KOPT-K1 (cell line): ENCODE data around the gene BRCA1.

Experiments
- H3K27ac ChIP-seq: fragments of 200-600 bp; sonication (generic); 2 replicates; pipeline ENCODE4 v1.5.1; 2016; ENCODE audit warnings: antibody characterized with exemption, mild to moderate bottlenecking, low read depth, low read length; ENCODE audit not compliant: poor library complexity, severe bottlenecking
- H3K36me3 ChIP-seq: fragments of 200-600 bp; sonication (generic); 2 replicates; pipeline ENCODE4 v1.5.1; 2017; ENCODE audit warnings: antibody characterized with exemption, mild to moderate bottlenecking, low read length, moderate library complexity; ENCODE audit not compliant: insufficient read depth
- H3K9me3 ChIP-seq: fragments of 200-600 bp; sonication (generic); 2 replicates; pipeline ENCODE4 v1.5.1; 2017; ENCODE audit warnings: antibody characterized with exemption, low read length, mild to moderate bottlenecking; ENCODE audit not compliant: insufficient read depth, poor library complexity, severe bottlenecking

Gene BRCA1

DNA sequence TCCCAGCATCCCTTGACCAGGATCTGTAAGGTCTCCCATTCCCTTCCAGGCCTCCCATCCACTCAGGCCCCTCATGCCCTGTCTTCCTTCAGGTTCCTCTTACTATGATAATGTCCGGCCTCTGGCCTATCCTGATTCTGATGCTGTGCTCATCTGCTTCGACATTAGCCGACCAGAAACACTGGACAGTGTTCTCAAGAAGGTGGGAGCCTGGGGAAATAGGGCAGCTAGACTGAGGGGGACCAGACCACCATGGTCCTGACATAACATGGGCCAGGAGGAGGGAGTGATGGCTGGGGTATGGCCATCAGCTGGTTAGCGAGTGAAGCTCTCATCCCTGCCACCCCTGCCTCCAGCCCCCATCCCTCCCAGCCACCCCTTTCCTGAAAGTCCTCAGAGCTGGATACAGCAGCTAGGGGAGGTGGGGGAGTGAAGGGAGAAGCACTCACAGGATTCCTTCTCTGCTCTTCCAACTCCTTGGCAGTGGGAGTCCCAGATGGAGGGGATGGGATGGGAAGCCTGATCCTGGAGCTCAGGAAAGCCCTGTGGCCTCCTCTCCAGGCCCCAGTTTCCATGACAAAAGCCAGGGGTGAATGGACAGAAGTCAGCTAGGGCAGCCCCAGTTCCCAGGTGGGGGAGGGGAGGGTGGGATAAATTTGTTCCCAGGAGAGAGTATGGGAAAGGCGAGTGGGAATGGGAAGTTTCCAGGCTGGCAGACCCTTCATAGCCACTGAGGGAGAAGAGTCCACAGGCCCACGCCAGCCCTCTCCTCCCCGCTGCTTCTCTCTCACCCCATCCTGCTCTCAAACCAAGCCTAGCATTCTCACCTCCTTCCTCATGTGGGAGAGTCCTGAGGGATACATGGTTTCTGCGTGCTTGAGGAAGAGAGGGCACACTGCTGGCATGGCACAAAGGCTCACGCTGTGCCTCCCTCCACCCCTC lies 97.8 kb downstream of the BRCA1 start:
- no peaks in the 10 kb centered on the region for H3K9me3 ChIP-seq
- no peak overlapping the region for H3K27ac ChIP-seq
- no peaks in the 10 kb centered on the region for H3K36me3 ChIP-seq

DNA sequence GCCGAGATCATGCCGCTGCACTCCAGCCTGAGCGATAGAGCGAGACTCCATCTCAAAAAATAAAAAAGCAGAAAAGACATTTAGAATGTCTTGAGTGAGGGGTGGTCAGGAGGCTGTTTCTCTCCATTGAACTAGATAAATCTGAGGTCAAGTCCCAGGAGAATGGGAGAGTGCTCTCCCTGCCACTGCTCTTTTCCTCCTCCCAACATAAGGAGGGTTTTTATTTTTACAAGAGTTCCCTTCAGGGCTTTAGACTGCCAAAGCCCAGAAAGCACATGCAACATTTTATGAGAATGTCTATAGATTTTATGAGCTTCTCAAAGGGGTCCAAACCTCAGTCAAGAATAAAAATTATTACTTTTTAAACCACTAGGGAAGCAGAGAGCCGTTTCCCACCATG lies 98.6 kb downstream of the BRCA1 start:
- H3K27ac ChIP-seq = no peak overlapping the region
- no peaks in the 10 kb centered on the region for H3K36me3 ChIP-seq
- no peaks in the 10 kb centered on the region for H3K9me3 ChIP-seq

GRCh38 chr17:43025766-43026537 lies 99.2 kb downstream of the BRCA1 start:
- Histone ChIP-seq H3K27ac (no peak overlapping the region), H3K36me3 (no peaks in the 10 kb centered on the region), H3K9me3 (no peaks in the 10 kb centered on the region)

DNA sequence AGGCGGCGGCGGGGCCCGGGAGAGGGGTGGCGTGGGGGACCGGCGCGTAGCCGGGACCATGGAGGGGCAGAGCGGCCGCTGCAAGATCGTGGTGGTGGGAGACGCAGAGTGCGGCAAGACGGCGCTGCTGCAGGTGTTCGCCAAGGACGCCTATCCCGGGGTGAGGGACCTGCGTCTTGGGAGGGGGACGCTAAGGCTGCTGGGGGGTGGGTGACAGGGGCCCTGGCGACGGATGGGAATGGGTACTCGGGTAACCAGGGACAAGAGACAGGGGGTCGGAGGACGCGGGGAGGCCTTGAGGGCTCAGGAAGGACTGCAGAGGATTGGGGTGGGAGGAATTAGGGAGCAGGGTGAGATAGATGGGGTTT lies 99.9 kb downstream of the BRCA1 start:
- H3K27ac ChIP-seq = no peak overlapping the region
- no peaks in the 10 kb centered on the region for H3K36me3 ChIP-seq
- H3K9me3 ChIP-seq = no peaks in the 10 kb centered on the region

DNA sequence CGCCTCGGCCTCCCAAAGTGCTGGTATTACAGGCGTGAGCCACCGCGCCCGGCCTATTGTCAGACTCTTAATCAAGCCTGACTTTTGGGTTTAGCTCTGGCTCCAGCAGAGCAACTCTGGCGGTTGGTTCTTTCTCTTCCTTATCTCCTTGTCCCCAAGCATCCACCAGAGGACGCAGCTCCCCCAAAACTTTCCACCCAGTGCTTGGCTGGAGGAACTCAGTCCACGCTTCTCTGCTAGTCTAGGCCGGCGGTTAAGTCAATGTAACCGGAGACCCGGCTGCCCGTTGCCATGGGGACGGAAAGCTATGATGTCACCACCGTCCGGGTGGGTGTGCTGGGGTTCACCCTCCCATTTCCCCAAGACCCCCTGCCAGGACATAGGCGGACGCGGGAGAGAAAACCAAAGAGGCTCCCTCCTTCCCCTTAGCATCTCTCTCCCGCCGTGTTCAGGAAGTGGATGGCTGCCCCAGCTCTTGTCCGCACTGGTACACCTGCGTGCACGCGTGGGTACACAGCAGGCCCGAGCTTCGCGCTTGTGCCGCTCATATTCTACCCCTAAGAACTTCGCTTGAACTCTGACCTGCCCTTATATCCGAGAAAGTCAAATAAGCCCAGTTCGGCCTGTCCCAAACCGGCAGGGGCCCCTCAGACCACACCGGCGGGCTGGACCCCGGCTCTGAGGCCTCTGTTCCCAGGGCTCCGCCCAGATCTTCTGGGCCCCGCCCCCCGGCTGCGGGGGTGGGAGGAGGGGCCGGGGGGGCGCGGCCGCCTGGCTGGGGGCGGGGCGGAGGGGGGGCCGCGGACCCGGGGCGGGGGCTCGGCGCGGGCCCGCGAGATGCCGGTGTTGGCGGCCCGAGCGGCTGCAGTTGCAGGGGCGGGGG lies 100.5 kb downstream of the BRCA1 start, which contains the start of gene RND2:
Gene RND2, plus strand, starts transcription at position 825 of the 883 bp plus-strand sequence. CDS start 117 bp downstream, outside the sequence.
- H3K9me3 ChIP-seq = no peaks in the 10 kb centered on the region
- peak within 1 kb of the TSS; percentile 39 for H3K27ac ChIP-seq
- no peaks in the 10 kb centered on the region for H3K36me3 ChIP-seq

- Histone ChIP-seq H3K27ac (peak within 1 kb of the TSS; percentile 81), H3K9me3 (no peaks in the 10 kb centered on the region), H3K36me3 (peaks cover 6% of the 10 kb centered on the region)
Measured at GRCh38 chr17:43021741-43022512, 103.2 kb downstream of the BRCA1 start, which contains the start of gene VAT1. Gene VAT1, minus strand, starts transcription at chr17:43022385. Its CDS starts 63 bp downstream, at chr17:43022322.

DNA sequence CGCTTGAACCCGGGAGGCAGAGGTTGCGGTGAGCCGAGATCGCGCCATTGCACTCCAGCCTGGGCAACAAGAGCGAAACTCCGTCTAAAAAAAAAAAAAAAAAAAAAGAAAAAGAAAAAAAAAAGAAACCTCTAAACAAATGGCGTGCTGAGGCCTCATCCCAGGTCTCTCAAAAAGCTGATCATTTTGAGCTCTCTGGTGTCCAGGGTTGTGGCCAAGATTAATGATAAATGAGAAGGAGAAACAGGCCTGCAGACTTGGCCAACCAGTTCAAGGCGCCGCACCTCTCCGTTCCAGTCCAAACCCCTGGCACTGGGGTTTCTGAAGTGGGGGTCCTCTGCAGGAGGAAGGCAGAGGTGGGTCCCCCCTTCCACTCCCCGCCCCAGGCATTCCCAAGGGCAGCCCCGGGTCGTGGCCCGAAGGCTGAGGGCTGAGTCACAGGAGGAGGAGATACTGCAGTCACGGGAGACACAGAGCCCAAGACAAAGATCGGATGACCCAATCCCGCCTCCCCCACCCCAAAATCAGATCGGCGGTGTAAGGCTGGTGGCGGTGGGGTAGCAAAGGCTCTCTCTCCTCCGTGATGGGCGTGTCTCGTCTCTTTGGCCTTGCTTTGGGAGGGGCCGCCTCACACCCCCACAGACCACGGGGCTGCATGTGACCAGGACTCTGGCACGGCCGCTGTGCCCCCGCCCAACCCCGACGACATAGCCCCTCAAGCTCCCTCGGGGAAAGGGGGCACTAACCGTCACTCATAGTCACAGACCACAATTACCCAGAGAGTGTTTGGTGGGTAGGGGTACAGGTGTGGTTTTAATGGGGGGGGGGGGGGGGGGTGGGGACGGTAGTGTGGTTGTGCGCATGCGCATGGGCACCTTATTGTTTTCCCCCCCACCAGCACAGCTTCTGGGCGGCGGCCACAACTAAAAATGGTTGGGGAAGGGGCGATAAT lies 104.1 kb downstream of the BRCA1 start:
- H3K27ac ChIP-seq = peak overlapping the region; percentile 81
- peaks cover 12% of the 10 kb centered on the region for H3K36me3 ChIP-seq

DNA sequence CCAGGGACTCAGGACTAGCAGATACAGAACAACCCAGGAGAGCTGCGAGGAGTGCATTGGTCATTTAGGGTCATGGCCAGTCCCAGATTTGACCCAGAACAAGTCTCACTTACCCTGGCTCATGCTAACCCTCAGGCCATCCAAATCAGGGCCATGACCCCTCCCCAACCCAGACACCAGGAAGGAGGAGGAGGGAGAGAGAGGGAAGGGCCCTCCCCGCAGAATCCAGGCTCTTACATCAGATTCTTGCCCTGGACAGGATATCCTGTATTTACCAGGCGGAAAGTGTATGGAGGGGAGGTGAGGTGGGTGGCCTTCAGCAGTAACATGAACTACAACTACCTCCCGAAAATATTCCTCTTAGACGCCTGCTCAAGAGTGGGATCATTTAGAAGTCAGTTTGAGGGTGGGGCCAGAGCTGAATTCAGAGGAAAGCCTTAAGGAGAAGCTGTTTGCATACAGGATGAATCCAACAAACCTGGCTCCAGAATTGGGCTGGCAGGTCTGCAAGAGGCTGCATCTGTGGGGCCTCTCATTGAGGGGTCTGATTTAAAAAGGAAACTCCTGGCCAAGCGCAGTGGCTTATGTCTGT lies 105.0 kb downstream of the BRCA1 start:
- peak overlapping the region; percentile 70 for H3K27ac ChIP-seq
- H3K9me3 ChIP-seq = no peaks in the 10 kb centered on the region
- peaks cover 21% of the 10 kb centered on the region for H3K36me3 ChIP-seq

More for the DNA sequence above, 104.1 kb downstream of the BRCA1 start:
- H3K9me3 ChIP-seq = no peaks in the 10 kb centered on the region

- H3K27ac ChIP-seq = peak overlapping the region; percentile 70
- peaks cover 28% of the 10 kb centered on the region for H3K36me3 ChIP-seq
Measured at GRCh38 chr17:43019418-43019817, 105.7 kb downstream of the BRCA1 start.

DNA sequence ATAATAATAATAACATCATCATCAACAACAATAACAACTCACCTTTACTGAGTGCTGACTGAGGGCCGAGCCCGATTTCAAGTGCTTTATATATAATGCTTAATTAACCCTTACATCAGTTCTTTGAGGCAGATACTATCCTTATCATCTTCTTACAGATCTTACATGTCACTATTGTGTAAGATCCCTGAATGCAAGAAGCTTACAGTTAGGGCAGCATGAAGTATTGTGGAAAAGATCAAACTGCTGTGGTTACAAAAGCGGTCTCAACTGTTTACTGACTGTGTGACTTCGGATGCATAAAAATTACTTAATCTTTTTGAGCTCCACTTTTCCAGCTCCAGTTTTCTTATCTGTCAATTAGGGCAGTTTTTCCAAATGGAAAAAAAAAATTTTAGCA lies 106.2 kb downstream of the BRCA1 start:
- peak overlapping the region; percentile 70 for H3K27ac ChIP-seq
- H3K36me3 ChIP-seq = peaks cover 33% of the 10 kb centered on the region
- no peaks in the 10 kb centered on the region for H3K9me3 ChIP-seq

More at GRCh38 chr17:43019418-43019817, 105.7 kb downstream of the BRCA1 start:
- H3K9me3 ChIP-seq = no peaks in the 10 kb centered on the region

DNA sequence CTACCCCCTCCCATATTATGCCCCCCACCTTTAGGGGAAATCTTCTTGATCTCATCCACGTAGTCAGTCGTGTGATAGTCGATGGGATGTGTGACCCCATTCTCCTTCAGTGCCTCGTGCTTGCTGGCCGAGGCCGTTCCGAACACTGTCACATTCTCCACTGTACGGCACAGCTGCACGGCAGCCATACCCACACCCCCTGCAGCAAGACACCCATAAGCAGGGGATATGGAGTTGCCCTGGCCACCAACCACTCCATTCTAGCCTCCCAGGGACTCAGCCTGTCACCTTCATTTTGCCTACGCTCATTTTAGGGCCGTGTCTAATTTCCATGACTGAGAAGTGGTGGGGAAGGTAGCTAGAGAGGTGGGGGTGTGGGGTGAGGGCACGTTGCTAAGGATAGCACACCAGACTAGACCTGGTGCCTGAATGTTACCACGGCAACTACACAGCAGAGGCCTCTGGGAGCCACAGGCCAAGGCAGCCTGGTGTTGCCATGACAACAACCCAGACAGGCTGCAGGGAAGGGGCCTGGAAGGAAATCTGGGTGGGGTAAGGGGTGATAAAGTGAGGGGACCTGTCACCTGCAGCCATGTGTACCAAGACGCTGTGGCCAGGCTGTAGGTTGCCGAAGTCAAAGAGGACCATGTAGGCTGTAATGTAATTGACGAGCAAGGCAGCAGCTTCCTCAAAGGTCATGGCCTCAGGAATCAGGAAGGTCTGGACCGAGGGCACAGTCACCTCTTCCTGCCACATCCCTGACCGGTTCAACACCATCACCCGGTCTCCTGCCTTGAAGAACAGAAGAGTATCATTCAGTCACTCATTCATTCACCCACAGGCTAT lies 106.9 kb downstream of the BRCA1 start:
- Histone ChIP-seq H3K27ac (peak overlapping the region; percentile 70), H3K36me3 (peaks cover 40% of the 10 kb centered on the region), H3K9me3 (no peaks in the 10 kb centered on the region)

DNA sequence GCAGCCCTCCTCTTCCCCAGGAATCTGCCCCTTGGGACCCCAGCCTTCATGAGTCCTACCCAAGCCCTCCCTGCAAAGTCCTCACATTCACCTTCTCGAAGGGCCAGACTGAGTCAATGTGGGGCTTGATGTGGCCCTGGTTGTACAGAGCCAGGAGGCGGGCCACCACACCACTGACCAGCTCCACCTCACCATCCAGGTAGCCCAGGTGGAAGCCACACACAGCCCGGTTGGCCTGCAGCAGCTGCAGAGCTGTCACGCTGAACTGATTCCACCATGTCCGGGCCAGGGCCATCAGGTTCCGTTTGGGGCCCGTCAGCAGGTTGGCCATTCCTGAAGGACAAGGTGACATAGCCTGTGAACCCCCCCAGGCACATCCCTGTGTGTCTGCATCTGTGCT lies 108.9 kb downstream of the BRCA1 start:
- H3K9me3 ChIP-seq = no peaks in the 10 kb centered on the region
- no peak overlapping the region for H3K27ac ChIP-seq
- peaks cover 43% of the 10 kb centered on the region for H3K36me3 ChIP-seq
